Ovary (tissue), 3 donors: ENCODE data around the gene EFCAB6.

Experiments
- POLR2A ChIP-seq: fragments of 450-650 bp; IDR thresholded peaks from one replicate; pipeline ENCODE4 v1.6.1; 2017; ENCODE audit warnings: antibody characterized with exemption, mild to moderate bottlenecking, moderate library complexity
- TF ChIP-seq, protein P1 (sequence below), 3 donors: fragments of 450-650 bp in 2 of 3; fragments of 200-600 bp in 1 of 3; IDR thresholded peaks; one replicate each; pipeline versions ENCODE4 v1.5.1 to v1.8.0; 2016 to 2022; ENCODE audit warnings: antibody characterized with exemption in 3 of 3, mild to moderate bottlenecking in 1 of 3
- donor health status: DM: no; HTN: no; CAD: no.

DNA sequence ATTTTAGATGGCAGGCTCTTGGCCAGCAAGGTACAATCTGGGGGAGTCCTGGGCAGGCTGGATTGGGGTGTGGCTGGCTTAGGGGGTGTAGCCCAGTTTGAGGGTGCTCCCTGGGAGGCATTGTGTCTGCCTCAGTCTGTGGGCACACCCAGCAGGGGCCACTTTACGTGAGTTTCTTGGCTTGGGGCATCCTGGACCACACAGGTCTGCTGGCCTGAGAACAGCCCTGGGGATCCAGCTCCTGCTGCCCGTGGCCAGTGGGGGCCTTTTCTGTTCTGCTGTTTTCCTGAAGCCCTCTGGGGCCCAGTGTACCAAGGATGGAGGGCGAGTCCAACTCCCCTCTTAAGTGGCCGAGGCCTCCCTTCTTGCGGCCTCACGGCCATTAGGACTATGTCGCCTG lies 328.4 kb downstream of the EFCAB6 start:
- TF ChIP-seq, protein P1, sequence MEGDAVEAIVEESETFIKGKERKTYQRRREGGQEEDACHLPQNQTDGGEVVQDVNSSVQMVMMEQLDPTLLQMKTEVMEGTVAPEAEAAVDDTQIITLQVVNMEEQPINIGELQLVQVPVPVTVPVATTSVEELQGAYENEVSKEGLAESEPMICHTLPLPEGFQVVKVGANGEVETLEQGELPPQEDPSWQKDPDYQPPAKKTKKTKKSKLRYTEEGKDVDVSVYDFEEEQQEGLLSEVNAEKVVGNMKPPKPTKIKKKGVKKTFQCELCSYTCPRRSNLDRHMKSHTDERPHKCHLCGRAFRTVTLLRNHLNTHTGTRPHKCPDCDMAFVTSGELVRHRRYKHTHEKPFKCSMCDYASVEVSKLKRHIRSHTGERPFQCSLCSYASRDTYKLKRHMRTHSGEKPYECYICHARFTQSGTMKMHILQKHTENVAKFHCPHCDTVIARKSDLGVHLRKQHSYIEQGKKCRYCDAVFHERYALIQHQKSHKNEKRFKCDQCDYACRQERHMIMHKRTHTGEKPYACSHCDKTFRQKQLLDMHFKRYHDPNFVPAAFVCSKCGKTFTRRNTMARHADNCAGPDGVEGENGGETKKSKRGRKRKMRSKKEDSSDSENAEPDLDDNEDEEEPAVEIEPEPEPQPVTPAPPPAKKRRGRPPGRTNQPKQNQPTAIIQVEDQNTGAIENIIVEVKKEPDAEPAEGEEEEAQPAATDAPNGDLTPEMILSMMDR (IDR thresholded peaks at IDR 0.05) = no peak
- TF ChIP-seq POLR2A = no peak
